K562 (cell line): ENCODE results near the gene ZC3H7B.

Experiments
- EP300 ChIP-seq: IDR thresholded peaks from 2 replicates; pipeline ENCODE4 v1.6.1; 2012; ENCODE audit warnings: low read length, improper control_type of control experiment
- POLR2AphosphoS5 ChIP-seq: IDR thresholded peaks from 2 replicates; pipeline ENCODE4 v1.6.1; 2011; ENCODE audit warnings: mild to moderate bottlenecking, low read depth, low read length, moderate library complexity; ENCODE audit not compliant: control insufficient read depth, insufficient read depth
- YY1 ChIP-seq, 3 experiments: IDR thresholded peaks; 2 replicates each; pipeline ENCODE4 v1.6.1; 2011; ENCODE audit warnings: low read length in 2 of 3, mild to moderate bottlenecking in 2 of 3, moderate library complexity in 2 of 3, borderline replicate concordance in 1 of 3, control low read depth in 1 of 3, low read depth in 1 of 3; ENCODE audit not compliant: insufficient read depth in 3 of 3, insufficient replicate concordance in 2 of 3, control insufficient read depth in 1 of 3, insufficient read length in 1 of 3; ENCODE audit errors: extremely low read depth in 1 of 3
- ZFX ChIP-seq: sonication (generic); formaldehyde crosslinking; IDR thresholded peaks from 2 replicates; pipeline ENCODE4 v1.8.0; 2022; ENCODE audit warnings: mild to moderate bottlenecking, missing genetic modification reagents, moderate library complexity
- TF ChIP-seq, protein P1 (sequence below): sonication (generic); formaldehyde crosslinking; IDR thresholded peaks from 2 replicates; pipeline ENCODE4 v1.8.1; 2023; ENCODE audit warnings: mild to moderate bottlenecking, missing genetic modification reagents

DNA sequence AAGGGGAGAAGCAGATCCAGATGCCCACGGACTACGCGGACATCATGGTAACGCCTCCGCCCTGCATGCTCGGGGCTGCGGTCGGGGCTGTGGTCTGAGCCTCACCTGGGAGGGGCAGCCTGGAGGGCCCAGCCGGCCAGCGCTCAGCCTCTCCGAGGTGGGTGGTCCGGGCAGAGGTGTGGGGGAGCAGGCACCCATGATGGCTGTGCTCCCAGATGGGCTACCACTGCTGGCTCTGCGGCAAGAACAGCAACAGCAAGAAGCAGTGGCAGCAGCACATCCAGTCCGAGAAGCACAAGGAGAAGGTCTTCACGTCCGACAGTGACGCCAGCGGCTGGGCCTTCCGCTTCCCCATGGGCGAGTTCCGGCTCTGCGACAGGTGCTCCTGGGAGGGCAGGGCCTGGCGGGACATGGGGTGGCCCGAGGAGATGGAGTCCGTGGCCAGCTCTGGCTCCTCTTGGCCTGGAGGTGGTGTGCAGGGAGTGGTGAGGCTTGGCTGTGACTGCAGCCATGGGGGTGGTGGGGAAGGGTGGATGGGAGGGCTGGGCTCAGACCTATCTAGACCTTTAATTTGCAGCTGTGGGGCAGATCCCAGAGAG lies 55.2 kb downstream of the ZC3H7B start:
- TF ChIP-seq POLR2AphosphoS5 (no peak), ZFX (no peak), YY1 (IDR thresholded peaks at IDR 0.05; ENCODE audit: borderline replicate concordance in 1 of 3, control insufficient read depth in 1 of 3, extremely low read depth in 1 of 3, insufficient read depth in 3 of 3, insufficient read length in 1 of 3, insufficient replicate concordance in 2 of 3, low read depth in 1 of 3, low read length in 2 of 3) (no peak), EP300 (no peak)
- TF ChIP-seq, protein P1, sequence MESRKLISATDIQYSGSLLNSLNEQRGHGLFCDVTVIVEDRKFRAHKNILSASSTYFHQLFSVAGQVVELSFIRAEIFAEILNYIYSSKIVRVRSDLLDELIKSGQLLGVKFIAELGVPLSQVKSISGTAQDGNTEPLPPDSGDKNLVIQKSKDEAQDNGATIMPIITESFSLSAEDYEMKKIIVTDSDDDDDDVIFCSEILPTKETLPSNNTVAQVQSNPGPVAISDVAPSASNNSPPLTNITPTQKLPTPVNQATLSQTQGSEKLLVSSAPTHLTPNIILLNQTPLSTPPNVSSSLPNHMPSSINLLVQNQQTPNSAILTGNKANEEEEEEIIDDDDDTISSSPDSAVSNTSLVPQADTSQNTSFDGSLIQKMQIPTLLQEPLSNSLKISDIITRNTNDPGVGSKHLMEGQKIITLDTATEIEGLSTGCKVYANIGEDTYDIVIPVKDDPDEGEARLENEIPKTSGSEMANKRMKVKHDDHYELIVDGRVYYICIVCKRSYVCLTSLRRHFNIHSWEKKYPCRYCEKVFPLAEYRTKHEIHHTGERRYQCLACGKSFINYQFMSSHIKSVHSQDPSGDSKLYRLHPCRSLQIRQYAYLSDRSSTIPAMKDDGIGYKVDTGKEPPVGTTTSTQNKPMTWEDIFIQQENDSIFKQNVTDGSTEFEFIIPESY (CRISPR knock-in tag), result no peak
